LHCN-M2 (cell line): ENCODE results near the gene ANKLE2. TPM values are rescaled to one million over a fixed set of nuclear protein-coding genes. Genes with fewer than 3 reads are reported as not detected.

Experiments used
- DNase-seq: peaks from one replicate; pipeline ENCODE4 v3.0.0-alpha.2; 2012; ENCODE audit warnings: low read depth
- total RNA-seq: library from RNA; depleted of rRNA; stranded (reverse); fragments of >200 nt; gene quantifications from 2 replicates; pipeline ENCODE4 v1.2.3, GENCODE V29; 2014; rRNA removed

The ANKLE2 gene
- total RNA-seq, 1 experiment from 2014 or later = 92.0 TPM

GRCh38 chr12:132689227-132689626 lies 72.4 kb downstream of the ANKLE2 start:
- no peak for DNase-seq

- DNase-seq = peak; percentile 93
These were observed 74.1 kb downstream of the ANKLE2 start, which contains the start of the genes POLE and PXMP2 for GRCh38 chr12:132687211-132688164. Gene POLE (minus strand): TSS chr12:132687342. CDS start chr12:132687315, 27 bp downstream. Gene PXMP2 (plus strand): TSS chr12:132687587. CDS start chr12:132687671, 84 bp downstream.

- peak; percentile 6 for DNase-seq
These were observed 74.8 kb downstream of the ANKLE2 start for GRCh38 chr12:132686825-132687210.

GRCh38 chr12:132685400-132685799 lies 76.2 kb downstream of the ANKLE2 start:
- no peak for DNase-seq

- DNase-seq = no peak
These were observed 84.1 kb downstream of the ANKLE2 start for GRCh38 chr12:132677492-132677891.

GRCh38 chr12:132675757-132676432 lies 85.7 kb downstream of the ANKLE2 start:
- no peak for DNase-seq

Other genes with a start within 250 kb of the ANKLE2 start
- not detected in 2 replicates for gene LRCOL1, start 151.2 kb downstream of the ANKLE2 start, total RNA-seq
- not detected in 2 replicates for gene P2RX2, start 143.1 kb downstream of the ANKLE2 start, total RNA-seq
- gene POLE, start 74.5 kb downstream of the ANKLE2 start, total RNA-seq = 30.3 and 34.8 TPM in 2 replicates
- gene PXMP2, start 74.2 kb downstream of the ANKLE2 start, total RNA-seq = 31.6 and 33.2 TPM in 2 replicates
- 42.4 and 48.8 TPM in 2 replicates for gene PGAM5, start 51.0 kb downstream of the ANKLE2 start, total RNA-seq
- gene GOLGA3, start 67.0 kb upstream of the ANKLE2 start, total RNA-seq = 57.1 and 64.2 TPM in 2 replicates
- 23.8 and 24.8 TPM in 2 replicates for gene CHFR, start 125.8 kb upstream of the ANKLE2 start, total RNA-seq
- 4.6 and 10.0 TPM in 2 replicates for gene ZNF605, start 194.5 kb upstream of the ANKLE2 start, total RNA-seq
- gene ZNF26, start 224.5 kb upstream of the ANKLE2 start, total RNA-seq = 16.2 and 16.3 TPM in 2 replicates